Liver (tissue), 9 donors: ENCODE data around the gene NLRP10. TPM values are rescaled to one million over a fixed set of nuclear protein-coding genes. Genes with fewer than 3 reads are reported as not detected.

Experiments used
- DNase-seq: peaks from one replicate; pipeline ENCODE4 v3.0.0-alpha.2; 2017; ENCODE audit warnings: low spot score
- H3K27ac ChIP-seq, 2 donors: one replicate each; pipeline ENCODE4 v1.7.0; 2013; ENCODE audit warnings: inconsistent platforms in 2 of 2, low read length in 2 of 2, control low read depth in 1 of 2, low read depth in 1 of 2, mild to moderate bottlenecking in 1 of 2
- H3K27me3 ChIP-seq, 4 donors: one replicate each; pipeline versions ENCODE4 v1.6.1 to v1.7.0; 2013; ENCODE audit warnings: low read length in 3 of 4, inconsistent platforms in 1 of 4, mild to moderate bottlenecking in 1 of 4, moderate library complexity in 1 of 4; ENCODE audit not compliant: control insufficient read depth in 4 of 4, insufficient read depth in 4 of 4
- H3K36me3 ChIP-seq, 4 donors: one replicate each; pipeline versions ENCODE4 v1.6.1 to v1.7.0; 2013; ENCODE audit warnings: low read length in 3 of 4, mild to moderate bottlenecking in 3 of 4, low read depth in 1 of 4, moderate library complexity in 1 of 4; ENCODE audit not compliant: control insufficient read depth in 4 of 4, insufficient read depth in 3 of 4
- H3K4me1 ChIP-seq, 4 donors: one replicate each; pipeline versions ENCODE4 v1.6.1 to v1.7.0; 2013; ENCODE audit warnings: low read length in 3 of 4, mild to moderate bottlenecking in 3 of 4, moderate library complexity in 1 of 4; ENCODE audit not compliant: control insufficient read depth in 4 of 4, insufficient read depth in 4 of 4
- H3K4me3 ChIP-seq, 3 donors: one replicate each; pipeline versions ENCODE4 v1.6.1 to v1.7.0; 2013; ENCODE audit warnings: low read length in 3 of 3, control low read depth in 1 of 3, low read depth in 1 of 3, mild to moderate bottlenecking in 1 of 3
- H3K9ac ChIP-seq, 2 donors: one replicate each; pipeline ENCODE4 v1.7.0; 2013; ENCODE audit warnings: low read length in 2 of 2, mild to moderate bottlenecking in 2 of 2, moderate library complexity in 2 of 2, control low read depth in 1 of 2, low read depth in 1 of 2
- H3K9me3 ChIP-seq, 4 donors: one replicate each; pipeline versions ENCODE4 v1.6.1 to v1.7.0; 2013; ENCODE audit warnings: low read length in 3 of 4; ENCODE audit not compliant: control insufficient read depth in 4 of 4
- CTCF ChIP-seq: fragments of 150-350 bp; IDR thresholded peaks from 2 replicates; pipeline ENCODE4 v1.5.1; 2017; ENCODE audit warnings: improper control_type of control experiment, low read depth, low read length; ENCODE audit not compliant: missing input control
- FOXA1 ChIP-seq: IDR thresholded peaks from 2 replicates; pipeline ENCODE4 v1.6.1; 2016; ENCODE audit warnings: antibody characterized with exemption
- FOXA2 ChIP-seq: IDR thresholded peaks from 2 replicates; pipeline ENCODE4 v1.6.1; 2016; ENCODE audit warnings: antibody characterized with exemption
- GABPA ChIP-seq, 2 donors: IDR thresholded peaks in 1 of 2; conservative IDR thresholded peaks in 1 of 2; 2 replicates each; pipeline ENCODE4 v1.6.1; 2016; ENCODE audit warnings: antibody characterized with exemption in 2 of 2, mild to moderate bottlenecking in 1 of 2, moderate library complexity in 1 of 2
- HNF4A ChIP-seq, 2 donors: conservative IDR thresholded peaks; 2 replicates each; pipeline ENCODE4 v1.6.1; 2016; ENCODE audit warnings: antibody characterized with exemption in 2 of 2, mild to moderate bottlenecking in 2 of 2
- HNF4G ChIP-seq: IDR thresholded peaks from 2 replicates; pipeline ENCODE4 v1.6.1; 2016; ENCODE audit warnings: antibody characterized with exemption
- JUND ChIP-seq, 2 donors: IDR thresholded peaks; 2 replicates each; pipeline ENCODE4 v1.6.1; 2016; ENCODE audit warnings: antibody characterized with exemption in 2 of 2
- RAD21 ChIP-seq, 2 donors: IDR thresholded peaks; 2 replicates each; pipeline ENCODE4 v1.6.1; 2016; ENCODE audit warnings: antibody characterized with exemption in 2 of 2, mild to moderate bottlenecking in 2 of 2
- RXRA ChIP-seq, 2 donors: IDR thresholded peaks; 2 replicates each; pipeline ENCODE4 v1.6.1; 2017 to 2018; ENCODE audit warnings: antibody characterized with exemption in 2 of 2, mild to moderate bottlenecking in 1 of 2
- SP1 ChIP-seq: IDR thresholded peaks from 2 replicates; pipeline ENCODE4 v1.6.1; 2018; ENCODE audit warnings: antibody characterized with exemption, mild to moderate bottlenecking
- TAF1 ChIP-seq: conservative IDR thresholded peaks from 2 replicates; pipeline ENCODE4 v1.6.1; 2016; ENCODE audit warnings: antibody characterized with exemption, mild to moderate bottlenecking
- YY1 ChIP-seq: IDR thresholded peaks from 2 replicates; pipeline ENCODE4 v1.6.1; 2016; ENCODE audit warnings: antibody characterized with exemption, mild to moderate bottlenecking
- WGBS: extraction: QIAGEN DNeasy Blood & Tissue Kit; methylation state at CpG from one replicate; pipeline ENCODE4 v1.1.7; 2013; 5-methylcytosine and 5-hydroxymethylcytosine counted together
- polyA plus RNA-seq, 2 donors: library from polyadenylated mRNA; stranded (reverse) in 1 of 2; unstranded in 1 of 2; fragments of 200-250 nt in 1 of 2; fragments of >200 nt in 1 of 2; fragmentation: Nextera tagmentation in 1 of 2; extraction: Ambion mirVana in 1 of 2; gene quantifications; one replicate each; pipeline versions ENCODE4 v1.2.1 to v1.2.3, GENCODE V29; 2013 to 2015
- total RNA-seq, 2 donors: library from RNA; depleted of rRNA; stranded (reverse); fragments of >200 nt; gene quantifications; one replicate each; pipeline ENCODE4 v1.2.3, GENCODE V29; 2014
- TF ChIP-seq, protein P1 (sequence below): IDR thresholded peaks from 2 replicates; pipeline ENCODE4 v1.6.1; 2016; ENCODE audit warnings: antibody characterized with exemption, mild to moderate bottlenecking
- TF ChIP-seq, protein P2 (sequence below): IDR thresholded peaks from 2 replicates; pipeline ENCODE4 v1.6.1; 2016; ENCODE audit warnings: antibody characterized with exemption
- TF ChIP-seq, protein P3 (sequence below): IDR thresholded peaks from 2 replicates; pipeline ENCODE4 v1.6.1; 2016; ENCODE audit warnings: antibody characterized with exemption
- donor health status: healthy.
- donor health status: healthy.
- donor health status: healthy.
- donor health status: healthy.
- donor health status: healthy.

Gene NLRP10
- total and polyA plus RNA-seq, 4 donors: not detected

DNA sequence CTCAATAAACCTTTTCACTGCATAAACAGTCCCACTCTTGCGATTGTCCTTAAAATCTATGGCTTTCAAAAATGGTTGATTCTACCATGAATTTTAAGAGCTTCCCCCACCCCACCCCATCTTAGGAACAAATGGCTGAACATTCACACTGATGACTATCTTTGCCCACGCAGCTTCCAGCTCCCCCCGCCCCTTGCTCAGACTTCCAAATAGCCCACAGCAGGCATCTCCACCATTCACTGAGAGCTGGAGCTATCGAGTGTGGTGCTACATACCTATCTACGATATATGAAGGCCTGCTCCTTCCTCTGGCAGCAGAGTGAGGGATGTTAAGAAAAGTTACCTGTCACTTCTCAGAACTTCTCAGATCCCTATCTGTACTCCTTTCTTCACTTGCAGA, 48.6 kb upstream of the NLRP10 start (continued):
- TF ChIP-seq, protein P1, sequence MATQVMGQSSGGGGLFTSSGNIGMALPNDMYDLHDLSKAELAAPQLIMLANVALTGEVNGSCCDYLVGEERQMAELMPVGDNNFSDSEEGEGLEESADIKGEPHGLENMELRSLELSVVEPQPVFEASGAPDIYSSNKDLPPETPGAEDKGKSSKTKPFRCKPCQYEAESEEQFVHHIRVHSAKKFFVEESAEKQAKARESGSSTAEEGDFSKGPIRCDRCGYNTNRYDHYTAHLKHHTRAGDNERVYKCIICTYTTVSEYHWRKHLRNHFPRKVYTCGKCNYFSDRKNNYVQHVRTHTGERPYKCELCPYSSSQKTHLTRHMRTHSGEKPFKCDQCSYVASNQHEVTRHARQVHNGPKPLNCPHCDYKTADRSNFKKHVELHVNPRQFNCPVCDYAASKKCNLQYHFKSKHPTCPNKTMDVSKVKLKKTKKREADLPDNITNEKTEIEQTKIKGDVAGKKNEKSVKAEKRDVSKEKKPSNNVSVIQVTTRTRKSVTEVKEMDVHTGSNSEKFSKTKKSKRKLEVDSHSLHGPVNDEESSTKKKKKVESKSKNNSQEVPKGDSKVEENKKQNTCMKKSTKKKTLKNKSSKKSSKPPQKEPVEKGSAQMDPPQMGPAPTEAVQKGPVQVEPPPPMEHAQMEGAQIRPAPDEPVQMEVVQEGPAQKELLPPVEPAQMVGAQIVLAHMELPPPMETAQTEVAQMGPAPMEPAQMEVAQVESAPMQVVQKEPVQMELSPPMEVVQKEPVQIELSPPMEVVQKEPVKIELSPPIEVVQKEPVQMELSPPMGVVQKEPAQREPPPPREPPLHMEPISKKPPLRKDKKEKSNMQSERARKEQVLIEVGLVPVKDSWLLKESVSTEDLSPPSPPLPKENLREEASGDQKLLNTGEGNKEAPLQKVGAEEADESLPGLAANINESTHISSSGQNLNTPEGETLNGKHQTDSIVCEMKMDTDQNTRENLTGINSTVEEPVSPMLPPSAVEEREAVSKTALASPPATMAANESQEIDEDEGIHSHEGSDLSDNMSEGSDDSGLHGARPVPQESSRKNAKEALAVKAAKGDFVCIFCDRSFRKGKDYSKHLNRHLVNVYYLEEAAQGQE: no peak
- TF ChIP-seq RXRA (IDR thresholded peaks at IDR 0.05) (no peak), RAD21 (IDR thresholded peaks at IDR 0.05) (no peak), GABPA (IDR thresholded peaks at IDR 0.05 in 1 of 2, conservative IDR thresholded peaks at IDR 0.05 in 1 of 2) (no peak), FOXA2 (no peak)

DNA sequence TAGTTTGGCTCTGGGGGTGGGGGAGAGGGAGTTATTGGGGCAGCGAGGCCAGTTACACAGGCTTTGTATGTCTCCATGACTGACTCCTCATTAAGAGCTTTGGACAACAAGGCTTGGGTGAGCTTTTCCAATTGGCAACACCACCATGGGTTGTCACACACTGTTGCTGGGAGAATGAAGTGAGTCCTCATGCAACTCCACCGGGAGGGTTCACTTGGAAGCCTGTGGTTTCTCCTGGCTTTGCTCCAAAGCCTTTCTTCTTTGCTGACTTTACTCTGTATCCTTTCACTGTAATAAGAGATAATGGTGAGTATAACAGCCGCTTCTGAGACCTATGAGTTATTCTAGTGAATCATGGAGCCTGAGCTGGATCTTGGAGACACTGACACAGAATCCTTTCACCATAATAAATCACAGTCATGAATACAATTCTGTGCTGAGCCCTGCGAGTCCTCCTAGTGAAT, 46.8 kb upstream of the NLRP10 start:
- 77% methylated on average over 4 of the region's 4 CpGs for WGBS
- DNase-seq: peak; percentile 16

GRCh38 chr11:8011371-8011770, 46.1 kb upstream of the NLRP10 start:
- no peak overlapping the region for H3K9ac ChIP-seq
- H3K27ac ChIP-seq: no peak overlapping the region
- peaks cover 0 to under 1% (median 0%) of the 10 kb centered on the region in 4 donors for H3K27me3 ChIP-seq
- peak; percentile 16 for DNase-seq
- H3K9me3 ChIP-seq: no peaks in the 10 kb centered on the region
- no peaks in the 10 kb centered on the region for H3K36me3 ChIP-seq
- H3K4me1 ChIP-seq: no peaks in the 10 kb centered on the region
- no peak overlapping the region for H3K4me3 ChIP-seq
- WGBS: 87% methylated on average over 2 of the region's 2 CpGs
- TF ChIP-seq HNF4A (conservative IDR thresholded peaks at IDR 0.05): no peak
- no peak for TF ChIP-seq RAD21 (IDR thresholded peaks at IDR 0.05)
- TF ChIP-seq HNF4G: no peak
- no peak for TF ChIP-seq GABPA (IDR thresholded peaks at IDR 0.05 in 1 of 2, conservative IDR thresholded peaks at IDR 0.05 in 1 of 2)
- TF ChIP-seq, protein P1: no peak
- no peak for TF ChIP-seq CTCF
- no peak for TF ChIP-seq JUND (IDR thresholded peaks at IDR 0.05)
- TF ChIP-seq, protein P2, sequence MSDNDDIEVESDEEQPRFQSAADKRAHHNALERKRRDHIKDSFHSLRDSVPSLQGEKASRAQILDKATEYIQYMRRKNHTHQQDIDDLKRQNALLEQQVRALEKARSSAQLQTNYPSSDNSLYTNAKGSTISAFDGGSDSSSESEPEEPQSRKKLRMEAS: no peak
- TF ChIP-seq SP1: no peak
- no peak for TF ChIP-seq YY1
- no peak for TF ChIP-seq FOXA2
- TF ChIP-seq FOXA1: no peak
- TF ChIP-seq RXRA (IDR thresholded peaks at IDR 0.05): no peak
- TF ChIP-seq, protein P3, sequence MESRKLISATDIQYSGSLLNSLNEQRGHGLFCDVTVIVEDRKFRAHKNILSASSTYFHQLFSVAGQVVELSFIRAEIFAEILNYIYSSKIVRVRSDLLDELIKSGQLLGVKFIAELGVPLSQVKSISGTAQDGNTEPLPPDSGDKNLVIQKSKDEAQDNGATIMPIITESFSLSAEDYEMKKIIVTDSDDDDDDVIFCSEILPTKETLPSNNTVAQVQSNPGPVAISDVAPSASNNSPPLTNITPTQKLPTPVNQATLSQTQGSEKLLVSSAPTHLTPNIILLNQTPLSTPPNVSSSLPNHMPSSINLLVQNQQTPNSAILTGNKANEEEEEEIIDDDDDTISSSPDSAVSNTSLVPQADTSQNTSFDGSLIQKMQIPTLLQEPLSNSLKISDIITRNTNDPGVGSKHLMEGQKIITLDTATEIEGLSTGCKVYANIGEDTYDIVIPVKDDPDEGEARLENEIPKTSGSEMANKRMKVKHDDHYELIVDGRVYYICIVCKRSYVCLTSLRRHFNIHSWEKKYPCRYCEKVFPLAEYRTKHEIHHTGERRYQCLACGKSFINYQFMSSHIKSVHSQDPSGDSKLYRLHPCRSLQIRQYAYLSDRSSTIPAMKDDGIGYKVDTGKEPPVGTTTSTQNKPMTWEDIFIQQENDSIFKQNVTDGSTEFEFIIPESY: no peak

More for the DNA sequence above, 46.8 kb upstream of the NLRP10 start:
- TF ChIP-seq TAF1: no peak
- TF ChIP-seq, protein P3: no peak
- Histone ChIP-seq H3K9ac (no peak overlapping the region), H3K4me1 (no peaks in the 10 kb centered on the region), H3K27me3 (peaks cover 0 to 2% (median 0%) of the 10 kb centered on the region in 4 donors), H3K4me3 (no peak overlapping the region), H3K27ac (no peak overlapping the region), H3K9me3 (no peaks in the 10 kb centered on the region), H3K36me3 (no peaks in the 10 kb centered on the region)
